CD14-positive monocyte (primary cell): ENCODE data around the gene ZDHHC5. TPM values are rescaled to one million over a fixed set of nuclear protein-coding genes. Genes with fewer than 3 reads are reported as not detected.
A peak's percentile ranks its signal among the peaks of the same experiment; 100 is the strongest.

Source experiments
- DNase-seq, 3 donors: peaks; one replicate each; pipeline ENCODE4 v3.0.0-alpha.2; 2011 to 2022
- H2AFZ ChIP-seq: 2 replicates; pipeline ENCODE4 v1.6.0; 2012; ENCODE audit warnings: mild to moderate bottlenecking, low read depth, low read length, inconsistent platforms; ENCODE audit not compliant: insufficient read depth, poor library complexity, severe bottlenecking
- H3K27ac ChIP-seq, 2 donors: 1 replicate in 1 of 2; 2 replicates in 1 of 2; pipeline ENCODE4 v1.5.1; 2012 to 2013; ENCODE audit warnings: low read length in 2 of 2, control low read depth in 1 of 2, inconsistent platforms in 1 of 2, low read depth in 1 of 2, mild to moderate bottlenecking in 1 of 2
- H3K27me3 ChIP-seq, 2 donors: one replicate each; pipeline versions ENCODE4 v1.6.0 to v1.6.1; 2011 to 2013; ENCODE audit warnings: low read length in 2 of 2; ENCODE audit not compliant: control insufficient read depth in 2 of 2, insufficient read depth in 2 of 2
- H3K36me3 ChIP-seq, 2 donors: replicated peaks in 1 of 2; 1 replicate in 1 of 2; 2 replicates in 1 of 2; pipeline versions ENCODE4 v1.5.1 to v1.6.1; 2012 to 2013; ENCODE audit warnings: low read length in 2 of 2, control low read depth in 1 of 2, inconsistent platforms in 1 of 2, mild to moderate bottlenecking in 1 of 2; ENCODE audit not compliant: insufficient read depth in 2 of 2, control insufficient read depth in 1 of 2
- H3K4me1 ChIP-seq, 2 donors: 1 replicate in 1 of 2; 2 replicates in 1 of 2; pipeline versions ENCODE4 v1.5.1 to v1.6.1; 2012 to 2013; ENCODE audit warnings: low read length in 2 of 2, control low read depth in 1 of 2, inconsistent platforms in 1 of 2, mild to moderate bottlenecking in 1 of 2, moderate library complexity in 1 of 2; ENCODE audit not compliant: insufficient read depth in 2 of 2, control insufficient read depth in 1 of 2
- H3K4me2 ChIP-seq: replicated peaks from 2 replicates; pipeline ENCODE3; 2012; ENCODE audit warnings: low read length, moderate library complexity, mild to moderate bottlenecking; ENCODE audit not compliant: poor library complexity, severe bottlenecking; ENCODE audit errors: extremely low read depth
- H3K4me3 ChIP-seq, 3 experiments: fragments of 200-600 bp in 1 of 3; sonication (generic) in 1 of 3; replicated peaks in 1 of 3; 1 replicate in 2 of 3; 2 replicates in 1 of 3; pipeline ENCODE4 v1.5.1; 2011 to 2013; ENCODE audit warnings: low read length in 3 of 3, mild to moderate bottlenecking in 3 of 3, control low read depth in 2 of 3, low read depth in 2 of 3, inconsistent platforms in 1 of 3, moderate library complexity in 1 of 3
- H3K79me2 ChIP-seq: 2 replicates; pipeline ENCODE4 v1.6.0; 2012; ENCODE audit warnings: mild to moderate bottlenecking, control low read depth, inconsistent platforms, low read length, moderate library complexity; ENCODE audit not compliant: insufficient read depth
- H3K9ac ChIP-seq: 2 replicates; pipeline ENCODE4 v1.6.0; 2017; ENCODE audit warnings: low read length, mild to moderate bottlenecking; ENCODE audit not compliant: insufficient read depth, poor library complexity, severe bottlenecking
- H3K9me3 ChIP-seq, 2 donors: replicated peaks in 1 of 2; 1 replicate in 1 of 2; 2 replicates in 1 of 2; pipeline versions ENCODE4 v1.5.1 to v1.6.1; 2012 to 2013; ENCODE audit warnings: low read length in 2 of 2, control low read depth in 1 of 2; ENCODE audit not compliant: control insufficient read depth in 1 of 2, insufficient read depth in 1 of 2
- H4K20me1 ChIP-seq: 2 replicates; pipeline ENCODE4 v1.6.0; 2012; ENCODE audit warnings: mild to moderate bottlenecking, low read length, control low read depth, moderate library complexity; ENCODE audit not compliant: insufficient read depth
- H3K27ac Mint-ChIP-seq, 7 donors: one replicate each; pipeline ENCODE4 v1.8.0; 2020; ENCODE audit warnings: mild to moderate bottlenecking in 7 of 7, mixed read lengths in 7 of 7, moderate library complexity in 6 of 7, inconsistent platforms in 2 of 7
- H3K27me3 Mint-ChIP-seq, 3 donors: one replicate each; pipeline ENCODE4 v1.8.0; 2021 to 2022; ENCODE audit warnings: low read depth in 3 of 3, mild to moderate bottlenecking in 3 of 3, mixed read lengths in 3 of 3, moderate library complexity in 3 of 3, inconsistent platforms in 1 of 3
- H3K36me3 Mint-ChIP-seq, 2 donors: one replicate each; pipeline ENCODE4 v1.8.0; 2020; ENCODE audit warnings: mixed read lengths in 2 of 2, inconsistent platforms in 1 of 2, mild to moderate bottlenecking in 1 of 2
- H3K4me1 Mint-ChIP-seq: one replicate; pipeline ENCODE4 v1.8.0; 2020; ENCODE audit warnings: mild to moderate bottlenecking, mixed read lengths
- H3K4me3 Mint-ChIP-seq, 2 donors: one replicate each; pipeline ENCODE4 v1.8.0; 2020; ENCODE audit warnings: mild to moderate bottlenecking in 2 of 2, mixed read lengths in 2 of 2, moderate library complexity in 1 of 2
- H3K9me3 Mint-ChIP-seq, 7 donors: one replicate each; pipeline ENCODE4 v1.8.0; 2020 to 2022; ENCODE audit warnings: mixed read lengths in 7 of 7, mild to moderate bottlenecking in 6 of 7, moderate library complexity in 6 of 7, inconsistent platforms in 2 of 7
- CTCF ChIP-seq: fragments of 200-600 bp; IDR thresholded peaks from one replicate; pipeline ENCODE4 v1.8.0; 2022; ENCODE audit warnings: antibody characterized with exemption, mild to moderate bottlenecking
- WGBS: methylation state at CpG from one replicate; pipeline ENCODE4 v1.1.5; 2013; ENCODE audit warnings: missing lambda C conversion rate; ENCODE audit not compliant: insufficient coverage; 5-methylcytosine and 5-hydroxymethylcytosine counted together
- intact Hi-C, 2 donors: fragments of 100-400 bp; cut with micrococcal nuclease; formaldehyde crosslinking; loops; one replicate each; pipeline versions ENCODE4 v1.15.0 to v1.15.1; 2023
- polyA plus RNA-seq, 3 donors: library from polyadenylated mRNA; depleted of rRNA in 1 of 3; unstranded in 2 of 3; stranded (reverse) in 1 of 3; fragments of 300-500 nt in 2 of 3; fragments of >200 nt in 1 of 3; fragmentation: Illumina TruSeq in 2 of 3; gene quantifications; 1 replicate in 2 of 3; 2 replicates in 1 of 3; pipeline ENCODE4 v1.2.3, GENCODE V29; 2012 to 2021

Gene ZDHHC5
- polyA plus RNA-seq, 3 donors = 28.6 to 37.9 (median 31.8) TPM

- no peak for TF ChIP-seq CTCF
- Mint-ChIP-seq H3K4me3 (peak overlapping the region; percentile 86 to 99), H3K4me1 (peaks cover 21% of the 10 kb centered on the region), H3K27me3 (peaks cover 0 to 3% (median 0%) of the 10 kb centered on the region in 3 donors), H3K9me3 (no peaks in the 10 kb centered on the region), H3K36me3 (peaks cover 35 to 39% of the 10 kb centered on the region in 2 donors), H3K27ac (peak overlapping the region; percentile 91 to 97 (median 95))
- peak overlapping the region; percentile 61 to 88 for H3K27ac ChIP-seq
- peak overlapping the region; percentile 99 for H2AFZ ChIP-seq
- H3K4me2 ChIP-seq = peak overlapping the region; percentile 88
- H3K9ac ChIP-seq = peak overlapping the region; percentile 70
- DNase-seq = no peak
- peaks cover 39% of the 10 kb centered on the region for H3K79me2 ChIP-seq
- H3K4me1 ChIP-seq = peaks cover 29 to 33% of the 10 kb centered on the region in 2 donors
- peaks cover 14% of the 10 kb centered on the region for H4K20me1 ChIP-seq
- no peaks in the 10 kb centered on the region for H3K9me3 ChIP-seq
- peak overlapping the region; percentile 70 to 98 (median 89) for H3K4me3 ChIP-seq
- H3K27me3 ChIP-seq = no peaks in the 10 kb centered on the region
- WGBS = 0% methylated on average over 4 of the region's 8 CpGs
- intact Hi-C loops = no loop called here
- peaks cover 33 to 38% of the 10 kb centered on the region in 2 donors for H3K36me3 ChIP-seq
Measured at GRCh38 chr11:57658023-57658361, 9.9 kb upstream of the ZDHHC5 start.

- Mint-ChIP-seq H3K36me3 (peaks cover 35 to 44% of the 10 kb centered on the region in 2 donors), H3K9me3 (no peaks in the 10 kb centered on the region), H3K27me3 (peaks cover 0 to 3% (median 0%) of the 10 kb centered on the region in 3 donors), H3K4me3 (no peak overlapping the region), H3K4me1 (peaks cover 9% of the 10 kb centered on the region), H3K27ac (peak overlapping the region in 1 of 7 donors; percentile 66)
- Histone ChIP-seq H3K4me2 (no peak overlapping the region), H3K36me3 (peaks cover 33 to 39% of the 10 kb centered on the region in 2 donors), H3K4me1 (peaks cover 14 to 18% of the 10 kb centered on the region in 2 donors), H4K20me1 (peaks cover 14% of the 10 kb centered on the region), H3K79me2 (peaks cover 39% of the 10 kb centered on the region), H3K4me3 (no peak overlapping the region), H3K27ac (no peak overlapping the region), H3K27me3 (no peaks in the 10 kb centered on the region), H3K9ac (no peak overlapping the region), H2AFZ (no peak overlapping the region), H3K9me3 (no peaks in the 10 kb centered on the region)
- DNase-seq = no peak
- WGBS = 95% methylated on average over 9 of the region's 14 CpGs
- intact Hi-C loops = loop anchor here in 1 of 2 donors (10.0 kb wide), 1 partner anchor 915 kb away; the partner anchor contains the start of genes LPXN and ZFP91
- TF ChIP-seq CTCF = no peak
Measured at GRCh38 chr11:57659669-57660068, 8.2 kb upstream of the ZDHHC5 start.
